ENCODE measurements around the gene ADGRD2. TPM values are rescaled to one million over a fixed set of nuclear protein-coding genes. Genes with fewer than 3 reads are reported as not detected.

ADGRD2 gene
- total and polyA plus RNA-seq, 4 donors: not detected

DNA sequence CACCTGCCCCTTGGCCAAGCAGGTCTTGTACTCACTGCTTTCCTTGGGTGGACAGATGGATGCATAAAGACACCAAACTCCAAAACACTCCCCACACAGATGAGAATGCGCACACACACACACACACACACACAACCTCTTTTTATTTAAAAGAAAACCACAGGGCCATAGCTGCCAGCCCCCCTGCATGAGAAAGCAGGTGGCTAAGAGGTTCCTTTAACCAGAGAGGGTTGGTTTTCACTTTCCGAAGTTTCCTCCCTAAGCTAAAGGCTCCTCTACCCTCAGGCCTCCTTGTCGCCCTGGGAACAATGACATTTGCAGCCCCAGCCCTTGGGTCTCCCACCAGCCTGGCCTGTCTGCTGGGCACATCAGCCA lies 45.8 kb downstream of the ADGRD2 start:
- no peaks in the 10 kb centered on the region for H3K36me3 ChIP-seq (ENCODE audit: control insufficient read depth in 4 of 4, insufficient read depth in 3 of 4, low read depth in 1 of 4, low read length in 3 of 4)
- WGBS: 85% methylated on average over 3 of the region's 3 CpGs
- no peak overlapping the region for H3K9ac ChIP-seq (ENCODE audit: low read depth in 1 of 2, low read length in 2 of 2)
- no peak overlapping the region for H3K27ac ChIP-seq (ENCODE audit: low read depth in 1 of 2, low read length in 2 of 2)
- no peak for TF ChIP-seq SP1 (IDR thresholded peaks at IDR 0.05)
- DNase-seq (ENCODE audit: low spot score): no peak
- H3K27me3 ChIP-seq (ENCODE audit: control insufficient read depth in 4 of 4, insufficient read depth in 4 of 4, low read length in 3 of 4): peaks cover 0 to 4% (median 0%) of the 10 kb centered on the region in 4 donors
- H3K4me1 ChIP-seq (ENCODE audit: control insufficient read depth in 4 of 4, insufficient read depth in 4 of 4, low read length in 3 of 4): peaks cover 0 to 8% (median 3%) of the 10 kb centered on the region in 4 donors
- H3K9me3 ChIP-seq (ENCODE audit: control insufficient read depth in 4 of 4, low read length in 3 of 4): no peaks in the 10 kb centered on the region
- no peak overlapping the region for H3K4me3 ChIP-seq (ENCODE audit: low read depth in 1 of 3, low read length in 3 of 3)

DNA sequence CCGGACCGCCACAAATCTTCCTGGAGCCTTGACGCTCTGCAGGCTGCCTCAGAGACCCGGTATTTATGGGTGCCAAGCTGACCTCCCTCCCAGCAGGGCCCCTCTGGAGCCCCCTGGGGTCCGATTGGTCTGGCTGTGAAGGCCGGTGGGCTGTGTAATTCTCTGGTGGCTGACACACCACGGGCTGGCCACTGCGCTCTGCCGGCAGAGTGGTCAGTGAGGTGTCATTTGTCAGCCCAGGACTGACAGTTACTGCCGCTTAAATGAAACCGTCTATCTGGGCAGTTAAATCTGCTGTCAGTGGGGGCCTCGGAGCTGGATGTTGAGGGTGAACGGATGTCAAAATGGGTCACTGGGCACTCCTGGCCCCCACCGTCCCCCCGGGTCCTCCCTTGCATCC lies 46.2 kb downstream of the ADGRD2 start:
- 81% methylated on average over 15 of the region's 15 CpGs for WGBS
- TF ChIP-seq EGR1 (IDR thresholded peaks at IDR 0.05; ENCODE audit: low read depth in 2 of 2) (no peak), RAD21 (IDR thresholded peaks at IDR 0.05) (no peak), JUND (IDR thresholded peaks at IDR 0.05) (no peak), GABPA (IDR thresholded peaks at IDR 0.05 in 1 of 2, conservative IDR thresholded peaks at IDR 0.05 in 1 of 2) (no peak), YY1 (IDR thresholded peaks at IDR 0.05) (no peak), FOXA2 (IDR thresholded peaks at IDR 0.05) (no peak), TAF1 (conservative IDR thresholded peaks at IDR 0.05) (no peak), HNF4G (IDR thresholded peaks at IDR 0.05) (no peak), HNF4A (conservative IDR thresholded peaks at IDR 0.05) (no peak), NR2F2 (IDR thresholded peaks at IDR 0.05) (no peak), RXRA (IDR thresholded peaks at IDR 0.05) (no peak)
- TF ChIP-seq, protein P1, sequence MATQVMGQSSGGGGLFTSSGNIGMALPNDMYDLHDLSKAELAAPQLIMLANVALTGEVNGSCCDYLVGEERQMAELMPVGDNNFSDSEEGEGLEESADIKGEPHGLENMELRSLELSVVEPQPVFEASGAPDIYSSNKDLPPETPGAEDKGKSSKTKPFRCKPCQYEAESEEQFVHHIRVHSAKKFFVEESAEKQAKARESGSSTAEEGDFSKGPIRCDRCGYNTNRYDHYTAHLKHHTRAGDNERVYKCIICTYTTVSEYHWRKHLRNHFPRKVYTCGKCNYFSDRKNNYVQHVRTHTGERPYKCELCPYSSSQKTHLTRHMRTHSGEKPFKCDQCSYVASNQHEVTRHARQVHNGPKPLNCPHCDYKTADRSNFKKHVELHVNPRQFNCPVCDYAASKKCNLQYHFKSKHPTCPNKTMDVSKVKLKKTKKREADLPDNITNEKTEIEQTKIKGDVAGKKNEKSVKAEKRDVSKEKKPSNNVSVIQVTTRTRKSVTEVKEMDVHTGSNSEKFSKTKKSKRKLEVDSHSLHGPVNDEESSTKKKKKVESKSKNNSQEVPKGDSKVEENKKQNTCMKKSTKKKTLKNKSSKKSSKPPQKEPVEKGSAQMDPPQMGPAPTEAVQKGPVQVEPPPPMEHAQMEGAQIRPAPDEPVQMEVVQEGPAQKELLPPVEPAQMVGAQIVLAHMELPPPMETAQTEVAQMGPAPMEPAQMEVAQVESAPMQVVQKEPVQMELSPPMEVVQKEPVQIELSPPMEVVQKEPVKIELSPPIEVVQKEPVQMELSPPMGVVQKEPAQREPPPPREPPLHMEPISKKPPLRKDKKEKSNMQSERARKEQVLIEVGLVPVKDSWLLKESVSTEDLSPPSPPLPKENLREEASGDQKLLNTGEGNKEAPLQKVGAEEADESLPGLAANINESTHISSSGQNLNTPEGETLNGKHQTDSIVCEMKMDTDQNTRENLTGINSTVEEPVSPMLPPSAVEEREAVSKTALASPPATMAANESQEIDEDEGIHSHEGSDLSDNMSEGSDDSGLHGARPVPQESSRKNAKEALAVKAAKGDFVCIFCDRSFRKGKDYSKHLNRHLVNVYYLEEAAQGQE (IDR thresholded peaks at IDR 0.05): no peak
- TF ChIP-seq, protein P2, sequence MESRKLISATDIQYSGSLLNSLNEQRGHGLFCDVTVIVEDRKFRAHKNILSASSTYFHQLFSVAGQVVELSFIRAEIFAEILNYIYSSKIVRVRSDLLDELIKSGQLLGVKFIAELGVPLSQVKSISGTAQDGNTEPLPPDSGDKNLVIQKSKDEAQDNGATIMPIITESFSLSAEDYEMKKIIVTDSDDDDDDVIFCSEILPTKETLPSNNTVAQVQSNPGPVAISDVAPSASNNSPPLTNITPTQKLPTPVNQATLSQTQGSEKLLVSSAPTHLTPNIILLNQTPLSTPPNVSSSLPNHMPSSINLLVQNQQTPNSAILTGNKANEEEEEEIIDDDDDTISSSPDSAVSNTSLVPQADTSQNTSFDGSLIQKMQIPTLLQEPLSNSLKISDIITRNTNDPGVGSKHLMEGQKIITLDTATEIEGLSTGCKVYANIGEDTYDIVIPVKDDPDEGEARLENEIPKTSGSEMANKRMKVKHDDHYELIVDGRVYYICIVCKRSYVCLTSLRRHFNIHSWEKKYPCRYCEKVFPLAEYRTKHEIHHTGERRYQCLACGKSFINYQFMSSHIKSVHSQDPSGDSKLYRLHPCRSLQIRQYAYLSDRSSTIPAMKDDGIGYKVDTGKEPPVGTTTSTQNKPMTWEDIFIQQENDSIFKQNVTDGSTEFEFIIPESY (IDR thresholded peaks at IDR 0.05): no peak
- TF ChIP-seq, protein P3, sequence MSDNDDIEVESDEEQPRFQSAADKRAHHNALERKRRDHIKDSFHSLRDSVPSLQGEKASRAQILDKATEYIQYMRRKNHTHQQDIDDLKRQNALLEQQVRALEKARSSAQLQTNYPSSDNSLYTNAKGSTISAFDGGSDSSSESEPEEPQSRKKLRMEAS (IDR thresholded peaks at IDR 0.05): no peak
- no peaks in the 10 kb centered on the region for H3K9me3 ChIP-seq (ENCODE audit: control insufficient read depth in 4 of 4, low read length in 3 of 4)
- DNase-seq (ENCODE audit: low spot score): no peak
- no peak overlapping the region for H3K27ac ChIP-seq (ENCODE audit: low read depth in 1 of 2, low read length in 2 of 2)
- H3K9ac ChIP-seq (ENCODE audit: low read depth in 1 of 2, low read length in 2 of 2): no peak overlapping the region
- peaks cover 0 to 8% (median 3%) of the 10 kb centered on the region in 4 donors for H3K4me1 ChIP-seq (ENCODE audit: control insufficient read depth in 4 of 4, insufficient read depth in 4 of 4, low read length in 3 of 4)
- H3K4me3 ChIP-seq (ENCODE audit: low read depth in 1 of 3, low read length in 3 of 3): no peak overlapping the region
- peaks cover 0 to 4% (median 0%) of the 10 kb centered on the region in 4 donors for H3K27me3 ChIP-seq (ENCODE audit: control insufficient read depth in 4 of 4, insufficient read depth in 4 of 4, low read length in 3 of 4)
- no peaks in the 10 kb centered on the region for H3K36me3 ChIP-seq (ENCODE audit: control insufficient read depth in 4 of 4, insufficient read depth in 3 of 4, low read depth in 1 of 4, low read length in 3 of 4)
